HG03045 (cell line): ENCODE measurements around the gene PTPRE.

Experiments used
- ATAC-seq: cut with Tn5 transposase; IDR thresholded peaks from one replicate; pipeline ENCODE4 v1.9.1; 2021; ENCODE audit warnings: mild to moderate bottlenecking, moderate library complexity; ENCODE audit not compliant: unreplicated experiment

PTPRE gene

DNA sequence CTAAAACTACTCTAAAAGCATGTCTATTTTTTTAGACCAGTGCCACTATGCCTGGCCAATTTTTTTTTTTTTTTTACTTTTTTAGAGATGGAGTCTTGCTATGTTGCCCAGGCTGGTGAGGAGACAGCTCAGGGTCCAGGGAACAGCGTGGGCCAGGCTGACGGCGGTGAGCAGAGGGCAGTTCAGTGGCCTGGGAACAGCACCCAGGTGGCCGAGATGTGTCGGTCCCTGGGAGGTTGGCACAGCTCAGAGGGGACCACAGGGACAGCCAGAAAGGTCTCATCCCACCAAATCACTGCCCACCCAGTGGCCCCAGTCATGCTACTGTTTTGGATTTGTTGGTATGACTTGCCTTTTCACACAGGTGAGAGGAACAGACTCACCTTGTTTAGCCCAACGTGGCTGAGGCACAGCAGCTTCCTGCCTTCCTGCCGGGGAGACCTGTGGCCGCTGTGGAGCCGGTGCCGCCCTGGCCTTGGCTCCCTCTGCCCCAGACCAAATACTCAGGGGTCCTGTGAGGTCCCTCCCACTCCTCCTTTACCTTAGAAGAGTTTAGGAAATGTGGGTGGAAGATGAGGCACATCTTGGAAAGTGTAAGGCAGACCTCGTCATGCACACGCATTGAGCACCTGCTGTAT is 109.6 kb downstream of the PTPRE start:
- no peak for ATAC-seq

GRCh38 chr10:128017822-128018221 is 110.9 kb downstream of the PTPRE start:
- ATAC-seq = no peak

DNA sequence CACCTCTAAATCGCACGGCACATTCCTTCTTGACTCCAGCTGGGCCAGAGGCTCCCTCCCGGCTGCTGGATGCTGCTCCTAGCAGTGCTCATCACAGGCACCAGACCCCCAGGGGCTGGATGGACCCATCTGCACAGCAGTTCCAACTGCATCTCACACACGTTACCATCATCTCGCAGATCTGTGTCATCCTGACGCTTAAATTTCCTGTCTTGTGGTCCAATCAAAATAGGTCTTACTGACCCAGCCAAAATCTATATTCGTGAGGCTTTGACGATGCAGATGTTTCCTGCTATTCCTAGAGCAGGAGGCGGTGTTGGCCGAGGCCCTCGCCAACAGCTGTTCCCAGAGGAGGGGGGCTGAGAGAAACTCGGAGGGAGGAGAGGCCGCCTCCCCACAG is 111.3 kb downstream of the PTPRE start:
- ATAC-seq = no peak

- ATAC-seq = no peak
Measured at GRCh38 chr10:128018691-128019090, 111.8 kb downstream of the PTPRE start.

GRCh38 chr10:128022261-128023196 is 115.6 kb downstream of the PTPRE start:
- ATAC-seq = no peak

GRCh38 chr10:128024426-128024825 is 117.5 kb downstream of the PTPRE start:
- ATAC-seq = no peak

DNA sequence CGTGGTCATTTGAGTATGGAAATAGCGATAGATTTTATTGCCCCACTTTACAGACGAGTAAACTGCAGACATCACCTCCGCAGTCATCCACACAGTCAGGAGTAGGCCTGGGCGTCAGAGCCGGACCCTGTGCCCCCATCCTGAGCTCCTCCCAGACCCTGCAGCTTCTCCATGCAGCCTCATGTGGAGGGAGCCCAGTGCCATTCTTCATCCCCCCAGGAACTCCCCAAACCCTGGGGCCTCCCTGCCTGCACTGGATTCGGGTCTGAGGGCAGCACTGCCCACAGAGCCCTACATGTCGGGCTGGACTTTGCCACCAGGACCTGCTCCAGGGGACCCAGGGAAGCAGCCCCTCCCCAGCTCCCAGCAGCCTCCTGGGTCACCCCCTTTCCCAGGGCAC is 118.5 kb downstream of the PTPRE start:
- ATAC-seq = no peak

GRCh38 chr10:128025951-128026350 is 119.0 kb downstream of the PTPRE start:
- ATAC-seq = no peak

- ATAC-seq = no peak
Measured at GRCh38 chr10:128026615-128027300, 119.9 kb downstream of the PTPRE start.

GRCh38 chr10:128027306-128027705 is 120.4 kb downstream of the PTPRE start:
- ATAC-seq = no peak

DNA sequence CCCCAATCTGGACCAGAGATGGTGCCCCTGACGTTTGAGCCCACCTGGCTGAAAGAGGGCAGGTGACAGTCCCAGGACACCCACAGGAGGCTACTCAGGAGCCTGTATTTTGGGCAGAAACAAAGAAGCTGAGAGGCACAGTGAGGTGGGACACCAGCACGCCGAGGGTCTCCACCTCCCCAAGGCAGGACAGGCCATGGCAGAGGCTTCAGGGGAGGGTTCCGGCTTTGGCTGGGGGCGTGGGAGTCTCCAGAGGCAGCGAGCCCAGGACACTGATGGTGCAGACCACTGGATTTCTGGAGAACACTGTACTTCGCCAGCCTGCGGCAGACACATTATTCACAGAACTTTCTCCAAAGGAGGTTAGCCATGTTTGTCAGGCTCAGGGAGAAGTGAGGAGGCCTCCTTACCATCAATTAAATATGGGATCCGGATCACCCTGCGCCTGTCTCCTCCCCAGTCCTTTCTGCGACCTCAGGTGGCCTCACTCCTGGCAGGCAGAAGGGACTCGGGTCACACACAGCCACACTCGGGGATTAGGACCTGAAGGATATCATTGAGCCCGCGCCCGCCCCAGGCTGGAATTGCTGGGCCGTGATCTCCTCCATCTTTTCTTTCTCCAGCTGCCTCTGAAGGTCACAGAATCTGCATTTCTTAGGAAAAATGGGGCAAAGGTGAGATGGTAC is 121.1 kb downstream of the PTPRE start:
- no peak for ATAC-seq

GRCh38 chr10:128028508-128029289 is 121.8 kb downstream of the PTPRE start:
- ATAC-seq = no peak

DNA sequence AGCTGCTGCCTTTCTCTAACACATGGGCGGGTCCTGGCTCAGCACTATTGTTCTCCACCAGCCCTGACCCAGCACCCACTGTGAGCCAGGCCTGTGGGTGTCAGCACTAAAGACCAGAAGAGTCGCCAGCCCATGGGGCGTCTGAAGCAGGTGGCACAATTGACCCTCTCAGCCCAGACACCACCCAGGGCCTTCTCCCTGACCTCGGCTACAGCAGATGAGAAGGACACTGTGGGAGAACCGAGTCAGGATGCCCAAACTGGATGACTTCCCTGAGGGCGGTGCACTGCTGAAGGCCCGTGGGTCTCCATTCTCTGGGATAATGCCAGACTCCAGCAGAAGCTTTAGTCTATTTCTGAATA is 122.4 kb downstream of the PTPRE start:
- ATAC-seq = no peak

DNA sequence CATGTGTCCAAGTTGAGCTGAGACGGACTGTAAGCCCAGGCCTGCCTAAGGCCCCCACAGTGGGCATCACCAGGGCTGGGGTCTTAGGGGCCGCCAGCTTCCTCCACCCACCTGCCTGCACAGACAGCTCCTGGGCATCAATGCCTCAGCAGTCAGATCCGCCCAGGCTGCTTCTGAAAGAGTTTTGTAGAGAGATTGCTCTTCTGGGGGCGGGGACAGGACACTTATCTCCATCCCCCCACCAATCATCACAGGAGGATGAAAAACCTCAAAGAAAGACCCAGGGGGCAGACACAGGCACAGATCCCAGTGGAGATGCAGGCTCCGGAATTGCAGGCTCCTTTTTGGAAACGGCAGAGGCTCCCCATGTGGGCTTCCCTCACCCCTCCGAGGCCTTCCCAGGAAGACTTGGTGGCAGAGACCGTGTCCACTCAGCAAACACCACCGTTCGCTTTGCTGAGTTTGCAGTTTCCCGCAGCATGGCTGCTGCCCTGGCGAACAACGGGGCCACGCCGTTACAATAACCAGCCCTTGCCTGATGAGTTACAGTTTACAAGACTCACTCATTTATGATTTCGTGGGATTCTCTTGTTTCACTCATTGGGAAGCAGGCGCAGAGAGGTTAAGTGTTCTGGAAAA is 122.9 kb downstream of the PTPRE start:
- ATAC-seq = no peak

- no peak for ATAC-seq
Measured at GRCh38 chr10:128030498-128031072, 123.7 kb downstream of the PTPRE start.

DNA sequence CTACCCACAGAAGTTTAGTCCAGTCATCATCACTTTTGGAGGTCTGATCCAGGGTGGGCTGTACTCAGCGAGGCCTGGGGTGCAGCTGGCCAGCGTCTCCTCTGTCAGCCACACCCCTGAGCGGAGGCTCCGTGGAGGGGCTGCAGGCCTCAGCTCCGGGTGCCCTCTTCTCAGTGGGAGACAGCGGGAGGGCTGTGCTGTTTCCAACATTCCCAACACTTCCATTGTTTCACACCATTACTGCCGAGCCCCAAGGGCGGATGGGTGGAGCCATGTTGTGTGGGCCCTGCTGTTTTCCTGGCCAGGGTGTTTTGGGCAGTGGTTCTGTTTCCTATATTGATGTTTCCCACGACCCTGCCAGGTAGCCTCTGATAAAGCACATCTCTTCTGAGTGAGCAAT is 124.3 kb downstream of the PTPRE start:
- ATAC-seq = no peak

- no peak for ATAC-seq
Measured at GRCh38 chr10:128032466-128032865, 125.6 kb downstream of the PTPRE start.

GRCh38 chr10:128035557-128035973 is 128.7 kb downstream of the PTPRE start:
- no peak for ATAC-seq

DNA sequence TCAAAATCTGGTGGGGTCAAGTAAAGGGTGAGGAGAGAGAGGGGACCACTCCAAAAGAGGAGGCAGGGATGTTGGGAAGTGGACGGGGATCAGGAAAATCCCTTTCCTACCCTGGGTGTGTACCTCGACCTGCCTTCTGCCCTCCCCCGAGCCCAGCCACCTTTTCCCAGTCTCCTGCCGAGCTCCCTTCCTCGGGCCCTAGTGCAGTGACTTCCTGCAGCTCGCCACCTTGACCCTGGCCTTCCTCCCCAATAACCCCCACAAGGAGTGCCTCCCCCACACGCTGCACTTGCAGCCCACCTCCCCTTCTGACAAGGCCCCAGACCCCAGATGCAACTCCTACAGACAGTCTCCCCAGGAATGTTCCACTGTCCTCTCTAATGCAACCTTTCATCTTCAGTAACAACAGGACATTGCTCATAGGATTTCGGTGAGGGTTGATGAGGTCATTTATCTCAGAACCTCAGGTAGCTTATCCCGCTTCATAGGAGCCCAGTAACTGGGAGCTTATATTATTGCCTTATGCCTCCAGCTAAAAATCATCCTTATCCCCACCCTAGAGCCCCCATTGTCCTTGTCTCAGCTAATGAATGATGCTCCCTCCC is 129.2 kb downstream of the PTPRE start:
- no peak for ATAC-seq
